Lung microvascular endothelial cell (primary cell): Measurements from ENCODE around the gene DMXL1. TPM values are rescaled to one million over a fixed set of nuclear protein-coding genes. Genes with fewer than 3 reads are reported as not detected.
"Not testable (repeated sequence)": the region's sequence is repeated elsewhere in the genome, so short reads cannot be mapped to it uniquely, and the experiment has no call there.

Source experiments
- DNase-seq, 2 donors: peaks; one replicate each; pipeline versions ENCODE4 v3.0.0 to v3.0.0-alpha.2; 2010; ENCODE audit warnings: low read depth in 2 of 2
- total RNA-seq: library from RNA; depleted of rRNA; stranded (reverse); fragments of >200 nt; gene quantifications from 2 replicates; pipeline ENCODE4 v1.2.1, GENCODE V29; 2014

Gene DMXL1
- total RNA-seq, 1 donor from 2014 or later, result 21.8 TPM

DNA sequence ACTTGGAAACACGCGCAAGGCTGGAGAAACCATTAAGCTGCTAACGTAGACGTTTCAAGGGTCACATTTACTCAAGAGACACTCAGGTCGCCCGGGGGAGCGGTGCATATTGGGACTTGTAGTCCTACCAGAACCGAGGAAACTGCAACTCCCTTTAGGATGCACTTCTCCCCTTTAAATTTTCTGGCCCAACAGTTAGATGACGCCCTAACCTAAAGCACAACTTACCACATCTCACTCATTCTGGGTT is 384 bp upstream of the DMXL1 start:
- no peak for DNase-seq

DNA sequence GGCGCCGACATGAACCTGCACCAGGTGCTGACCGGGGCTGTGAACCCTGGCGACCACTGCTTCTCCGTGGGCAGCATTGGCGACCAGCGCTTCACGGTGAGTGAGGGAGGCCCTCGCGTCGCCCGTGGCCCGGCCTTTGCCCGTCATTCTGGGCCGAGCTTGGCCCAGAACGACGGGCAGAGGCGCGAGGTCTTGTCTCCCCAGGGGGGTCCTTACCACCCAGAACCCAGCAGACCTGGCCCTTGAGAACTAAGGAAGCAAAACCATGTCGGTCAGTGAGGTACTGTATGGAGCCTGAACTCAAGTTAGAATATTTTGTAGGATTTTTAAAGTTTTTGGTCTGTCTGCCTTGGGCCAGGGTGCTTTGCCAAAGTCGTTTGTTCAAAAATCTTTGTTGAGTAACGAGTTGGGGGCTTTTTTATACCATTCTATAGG is 691 bp downstream of the DMXL1 start:
- DNase-seq, result no peak

DNA sequence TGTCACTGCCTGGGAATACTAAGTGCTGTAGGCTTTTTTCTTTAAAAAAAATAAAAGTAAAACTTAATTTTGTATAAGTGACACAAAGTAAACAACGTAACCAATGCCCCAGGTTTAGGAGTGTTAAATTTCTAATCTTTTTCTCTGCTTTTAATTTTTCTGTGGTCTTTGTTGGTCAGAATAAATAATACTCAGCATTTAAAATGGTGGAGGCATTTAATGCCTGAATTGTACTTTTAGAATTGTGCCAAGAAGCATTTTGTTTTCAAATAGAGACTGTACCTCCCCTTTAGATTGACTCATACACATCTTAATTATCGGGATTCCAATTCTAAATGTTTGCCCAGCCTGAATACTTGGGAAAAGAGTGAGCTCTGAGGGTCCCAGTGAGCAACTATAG is 1.6 kb downstream of the DMXL1 start:
- DNase-seq, result no peak

DNA sequence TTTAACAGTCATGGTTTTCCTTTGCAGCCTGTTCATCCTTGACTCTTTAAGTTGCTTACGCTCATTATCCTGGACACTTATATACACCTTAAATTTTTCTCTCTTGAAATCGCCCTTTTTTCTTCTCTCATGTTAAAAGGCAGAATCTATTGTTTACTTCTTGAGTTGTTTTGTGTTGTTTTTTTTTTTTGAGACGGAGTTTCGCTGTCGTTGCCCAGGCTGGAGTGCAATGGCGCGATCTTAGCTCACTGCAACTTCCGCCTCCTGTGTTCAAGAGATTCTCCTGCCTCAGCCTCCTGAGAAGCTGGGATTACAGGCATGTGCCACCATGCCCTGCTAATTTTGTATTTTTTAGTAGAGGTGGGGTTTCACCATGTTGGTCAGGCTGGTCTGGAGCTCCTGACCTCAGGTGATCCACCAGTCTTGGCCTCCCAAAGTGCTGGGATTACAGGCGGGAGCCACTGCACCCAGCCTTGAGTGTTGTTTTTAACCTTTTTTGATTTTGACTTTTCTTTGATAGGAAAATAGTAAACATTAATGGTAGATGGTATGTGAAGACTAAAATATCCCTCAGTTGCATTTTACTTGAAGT is 3.0 kb downstream of the DMXL1 start:
- not testable (repeated sequence) for DNase-seq

DNA sequence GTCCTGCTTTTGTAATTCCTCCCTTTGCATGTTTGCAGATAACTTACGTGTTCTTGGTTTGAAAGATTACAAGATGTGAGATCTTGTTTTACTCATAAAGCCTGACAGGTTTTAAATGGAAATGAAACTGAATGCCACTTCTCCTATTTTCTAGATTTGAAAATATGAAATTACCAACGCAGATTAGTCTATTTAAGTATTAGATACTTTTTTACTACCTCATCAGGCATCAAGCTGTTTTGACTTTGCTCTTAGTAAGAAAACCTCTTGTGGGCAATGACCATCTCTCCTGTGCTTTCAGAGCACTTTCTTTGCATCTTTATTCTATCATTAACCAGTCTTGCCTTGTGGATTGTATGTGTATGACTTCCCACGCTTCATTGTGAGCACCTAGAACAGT is 3.5 kb downstream of the DMXL1 start:
- DNase-seq, result no peak

DNA sequence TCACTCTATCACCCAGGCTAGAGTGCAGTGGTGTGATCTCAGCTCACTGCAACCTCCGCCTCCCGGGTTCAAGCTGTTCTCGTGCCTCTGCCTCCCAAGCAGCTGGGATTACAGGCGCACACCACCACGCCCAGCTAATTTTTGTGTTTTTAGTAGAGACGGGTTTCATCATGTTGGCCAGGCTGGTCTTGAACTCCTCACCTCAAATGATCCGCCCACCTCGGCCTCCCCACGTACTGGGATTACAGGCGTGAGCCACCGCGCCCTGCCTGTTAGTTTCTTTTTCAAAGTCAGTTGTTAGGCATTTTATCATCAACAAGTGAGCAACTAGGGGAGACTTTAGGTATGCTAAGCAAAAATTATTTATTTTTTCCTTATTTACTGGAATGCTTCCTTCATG is 4.4 kb downstream of the DMXL1 start:
- not testable (repeated sequence) for DNase-seq

DNA sequence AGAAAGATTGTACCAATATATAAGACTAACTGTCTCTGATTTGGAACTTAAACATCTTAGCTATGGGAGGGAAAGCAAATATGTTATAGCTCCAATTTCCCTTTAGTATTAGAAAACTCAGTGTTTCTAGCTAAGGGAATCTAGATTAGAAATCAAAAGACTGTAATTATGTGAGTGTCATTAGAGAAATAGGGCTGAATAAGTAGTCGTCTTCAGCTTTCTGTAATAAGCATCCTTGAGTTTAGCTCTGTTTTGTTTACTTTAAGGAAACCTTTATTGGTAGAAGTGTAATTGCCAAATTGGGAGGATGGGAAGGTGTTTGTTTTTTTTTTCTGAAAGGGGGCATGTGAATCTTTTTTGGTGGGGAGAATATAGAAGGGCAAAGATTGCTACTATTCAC is 5.2 kb downstream of the DMXL1 start:
- DNase-seq, result no peak

DNA sequence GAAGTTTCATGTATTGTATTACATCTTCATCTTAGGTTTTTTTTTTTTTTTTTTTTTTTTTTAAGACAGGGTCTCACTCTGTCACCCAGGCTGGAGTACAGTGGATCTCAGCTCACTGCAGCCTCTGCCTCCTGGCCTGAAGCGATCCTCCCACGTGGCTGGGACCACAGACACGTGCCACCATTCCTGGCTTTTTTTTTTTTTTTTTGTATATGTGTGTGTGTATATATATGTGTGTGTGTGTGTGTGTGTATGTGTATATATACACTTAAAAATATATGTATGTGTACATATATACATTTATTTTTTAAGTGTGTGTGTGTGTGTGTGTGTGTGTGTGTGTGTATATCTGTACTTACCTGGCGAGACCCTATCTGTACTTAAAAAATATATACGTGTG is 6.6 kb downstream of the DMXL1 start:
- no peak for DNase-seq

DNA sequence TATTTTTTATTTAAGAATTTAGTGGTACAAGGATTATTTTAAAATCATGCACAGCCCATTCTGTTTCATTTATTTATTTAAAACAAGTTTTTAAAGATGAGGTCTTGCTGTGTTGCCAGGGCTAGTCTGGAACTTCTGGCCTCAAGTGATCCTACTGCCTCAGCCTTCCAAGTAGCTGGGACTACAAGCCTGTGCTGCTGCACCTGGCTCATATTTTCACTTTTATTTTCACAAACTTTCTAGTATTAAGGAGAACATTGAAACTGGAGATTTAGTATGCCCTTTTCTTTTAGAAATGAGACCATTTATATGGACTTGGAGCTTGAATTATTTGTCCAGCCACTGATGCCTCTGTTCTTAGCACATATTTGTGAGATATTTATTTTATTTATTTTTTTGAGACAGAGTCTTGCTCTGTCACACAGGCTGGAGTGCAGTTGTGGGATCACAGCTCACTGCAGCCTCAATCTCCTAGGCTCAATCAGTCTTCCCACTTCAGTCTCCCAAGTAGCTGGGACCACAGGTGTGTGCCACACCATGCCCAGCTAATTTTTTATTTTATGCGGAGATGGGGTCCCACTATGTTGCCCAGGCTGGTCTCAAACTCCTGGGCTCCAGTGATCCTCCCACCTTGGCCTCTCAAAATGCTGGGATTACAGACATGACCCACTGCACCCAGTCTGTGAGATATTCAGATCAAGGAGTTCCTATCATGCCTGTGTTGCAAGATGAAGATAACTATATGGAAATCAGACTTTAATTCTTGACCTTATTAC is 7.4 kb downstream of the DMXL1 start:
- DNase-seq, result no peak

DNA sequence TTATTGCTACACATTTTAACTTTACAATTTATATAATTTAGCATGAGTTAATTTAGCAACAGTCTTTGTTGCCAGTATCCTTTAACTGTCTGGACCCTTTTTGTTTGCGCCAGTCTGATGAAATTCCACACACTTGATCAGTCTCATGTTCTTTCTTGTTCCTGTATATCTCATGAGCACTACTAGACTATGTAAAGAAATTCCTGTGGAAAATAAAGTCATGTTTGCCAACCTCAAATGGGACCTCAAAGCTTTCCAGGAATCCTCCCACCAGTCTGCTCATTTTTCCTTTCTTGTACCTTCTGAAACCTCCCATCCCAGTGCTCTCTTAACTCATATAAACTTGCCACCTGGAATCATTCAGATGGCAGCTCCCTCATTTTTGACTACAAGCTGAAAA is 8.0 kb downstream of the DMXL1 start:
- no peak for DNase-seq

DNA sequence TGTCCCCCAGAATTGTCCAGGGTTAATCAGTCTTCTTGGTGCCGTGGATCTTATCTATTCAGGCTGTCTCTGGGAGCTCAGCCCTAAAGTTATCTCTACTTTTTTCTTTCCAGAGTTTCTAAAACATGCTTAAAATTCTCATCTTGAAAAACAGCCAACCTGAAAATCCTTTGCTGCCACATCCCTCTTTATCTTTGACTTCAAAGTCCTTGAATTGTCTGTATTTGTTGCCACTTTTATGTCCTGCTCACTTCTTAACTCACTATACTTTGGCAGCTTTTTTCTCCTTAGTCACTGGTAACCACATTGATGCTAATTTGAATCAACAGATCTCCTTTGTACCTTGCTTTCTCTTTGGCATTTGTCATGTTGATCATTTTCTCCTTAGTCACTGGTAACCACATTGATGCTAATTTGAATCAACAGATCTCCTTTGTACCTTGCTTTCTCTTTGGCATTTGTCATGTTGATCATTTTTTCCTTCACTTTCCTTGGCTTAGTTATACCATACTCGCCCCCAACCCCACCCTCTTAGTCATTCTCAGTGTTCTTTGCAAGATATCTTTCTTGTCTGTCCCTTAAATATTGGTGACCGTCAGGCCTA is 8.5 kb downstream of the DMXL1 start:
- no peak for DNase-seq

DNA sequence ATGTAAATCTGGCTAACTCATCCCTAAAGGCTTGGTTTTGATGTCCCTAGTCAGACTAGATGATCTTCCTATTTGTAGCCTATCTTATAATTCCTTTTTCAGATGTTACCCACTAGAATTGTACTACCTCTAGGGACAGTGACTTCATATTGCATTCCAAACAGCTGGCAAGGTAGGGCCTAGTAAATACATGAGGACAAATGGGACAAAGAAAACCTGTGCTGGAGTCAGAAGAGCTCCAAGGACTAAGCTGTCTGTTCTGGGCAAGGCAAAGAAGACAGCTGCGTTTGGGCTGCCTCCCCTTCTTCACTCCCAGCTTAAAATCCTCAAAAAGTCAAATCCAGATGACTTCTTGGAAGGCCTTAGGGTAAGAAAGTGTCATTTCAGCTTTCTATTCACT is 10.0 kb downstream of the DMXL1 start:
- no peak for DNase-seq

DNA sequence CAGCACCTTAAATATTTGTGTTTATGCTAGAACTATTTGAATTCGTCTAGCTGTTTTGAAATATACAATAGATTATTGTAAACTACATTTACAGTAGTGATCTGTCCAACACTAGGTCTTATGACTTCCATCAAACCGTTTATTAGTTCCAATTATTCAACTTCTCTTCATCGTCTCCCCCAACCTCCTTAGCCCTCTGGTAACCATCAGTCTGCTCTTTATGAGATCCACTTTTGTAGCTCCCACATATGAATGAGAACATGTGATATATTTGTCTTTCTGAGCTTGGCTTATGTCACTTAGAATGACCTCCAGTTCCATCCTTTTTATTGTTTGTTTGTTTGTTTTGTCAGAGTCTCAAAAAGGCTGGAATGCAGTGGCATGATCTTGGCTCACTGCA is 11.8 kb downstream of the DMXL1 start:
- DNase-seq, result no peak

DNA sequence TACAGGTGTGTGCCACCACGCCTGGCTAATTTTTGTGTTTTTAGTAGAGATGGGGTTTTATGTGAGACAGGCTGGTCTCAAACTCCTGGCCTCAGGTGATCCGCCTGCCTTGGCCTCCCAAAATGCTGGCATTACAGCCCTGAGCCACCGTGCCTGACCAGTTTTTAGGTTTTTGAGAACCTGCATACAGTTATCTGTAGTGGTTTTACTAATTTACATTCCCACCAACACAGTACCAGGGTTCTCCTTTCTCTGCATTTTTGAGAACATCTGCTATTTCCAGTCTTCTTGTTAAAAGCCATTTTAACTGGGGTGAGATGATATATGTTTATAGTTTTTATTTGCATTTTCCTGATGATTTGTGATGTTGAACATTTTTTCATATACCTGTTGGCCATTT is 12.8 kb downstream of the DMXL1 start:
- DNase-seq, result no peak

DNA sequence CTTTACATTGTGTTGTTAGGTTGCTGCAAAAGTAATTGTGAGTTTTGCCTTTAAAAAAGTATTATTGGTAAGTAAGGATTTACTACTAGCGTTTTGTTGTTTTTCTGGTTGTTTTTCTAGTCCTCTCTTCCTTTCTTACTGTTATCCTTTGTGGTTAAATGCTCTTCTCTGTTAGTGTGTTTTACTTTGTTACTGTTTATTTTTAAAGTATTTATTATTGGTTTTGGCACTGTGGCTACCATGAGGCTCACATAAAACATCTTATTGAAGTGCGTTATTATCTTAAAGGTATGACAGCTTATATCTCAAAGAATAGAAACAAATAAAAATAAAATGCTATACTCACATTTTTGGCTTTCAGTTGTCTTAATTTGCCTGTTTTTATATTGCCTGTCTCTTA is 17.6 kb downstream of the DMXL1 start:
- DNase-seq, result no peak

DNA sequence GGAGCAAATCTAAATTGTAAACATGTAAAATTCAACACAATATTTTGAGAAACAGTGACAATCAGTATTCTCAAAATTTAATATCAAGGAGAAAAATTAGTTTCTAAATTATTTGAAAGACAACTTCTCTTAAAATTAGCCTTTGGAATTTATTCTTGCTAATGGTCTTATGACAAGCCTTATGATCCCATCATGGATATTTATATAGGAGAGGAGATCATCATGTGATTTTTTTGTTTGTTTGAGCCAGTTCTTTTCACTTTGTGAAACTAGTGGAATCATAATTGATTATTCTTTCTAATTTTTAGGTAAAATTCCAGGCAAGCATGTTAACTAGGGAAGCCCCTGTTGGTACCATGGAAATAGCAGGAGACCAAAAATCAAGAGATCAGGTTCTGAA is 24.7 kb downstream of the DMXL1 start:
- DNase-seq, result no peak

DNA sequence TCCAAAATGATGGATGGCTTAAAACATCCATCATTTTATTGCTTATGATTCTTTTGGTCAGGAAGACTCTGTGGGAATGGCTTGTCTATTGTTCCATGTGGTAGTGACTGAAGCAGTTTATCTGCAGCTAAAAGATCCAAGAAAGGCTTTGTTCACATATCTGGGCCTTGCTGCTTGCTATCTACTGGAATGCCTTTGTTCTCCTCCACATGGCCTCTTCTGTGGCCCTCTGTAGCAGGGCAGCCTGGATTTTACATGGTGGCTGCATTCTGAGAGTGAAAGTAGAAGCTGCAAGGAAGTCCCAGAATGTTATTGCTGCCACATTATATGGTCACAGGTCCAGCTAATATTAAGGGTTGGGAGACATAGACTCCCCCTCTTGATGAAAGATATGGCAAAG is 35.1 kb downstream of the DMXL1 start:
- no peak for DNase-seq

DNA sequence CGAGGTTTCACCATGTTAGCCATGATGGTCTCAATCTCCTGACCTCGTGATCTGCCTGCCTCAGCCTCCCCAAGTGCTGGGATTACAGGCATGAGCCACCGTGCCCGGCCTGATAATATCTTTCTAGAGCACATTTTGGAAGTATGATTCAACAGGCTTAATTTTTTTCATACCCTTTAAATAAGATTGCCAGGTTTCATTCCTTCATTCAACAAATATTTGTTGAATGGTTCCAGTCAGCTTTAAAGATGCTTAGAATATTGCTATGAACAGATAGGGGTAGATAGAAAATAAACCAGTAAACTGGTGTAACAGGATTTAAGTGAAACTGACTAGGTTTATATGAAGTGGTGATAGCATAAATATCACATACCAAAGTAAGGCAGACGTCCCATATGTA is 41.3 kb downstream of the DMXL1 start:
- DNase-seq, result no peak

DNA sequence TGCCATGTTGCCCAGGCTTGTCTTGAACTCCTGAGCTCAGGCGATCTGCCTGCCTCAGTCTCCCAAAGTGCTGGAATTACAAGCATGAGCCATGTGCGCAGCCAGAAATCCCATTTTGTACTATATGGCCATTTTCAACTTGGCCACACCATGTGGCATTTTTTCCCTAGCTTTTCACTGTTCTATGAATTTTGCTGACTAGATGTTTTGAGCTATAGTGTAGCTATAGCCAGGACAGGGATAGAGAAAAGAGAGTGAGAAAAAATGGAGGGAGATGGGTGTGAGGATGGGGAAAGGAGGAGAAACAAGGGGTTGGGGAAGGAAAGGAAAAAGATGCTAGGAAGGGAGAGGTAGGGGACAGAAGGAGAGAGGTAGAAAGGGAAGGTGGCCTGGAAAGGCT is 46.4 kb downstream of the DMXL1 start:
- DNase-seq, result no peak

DNA sequence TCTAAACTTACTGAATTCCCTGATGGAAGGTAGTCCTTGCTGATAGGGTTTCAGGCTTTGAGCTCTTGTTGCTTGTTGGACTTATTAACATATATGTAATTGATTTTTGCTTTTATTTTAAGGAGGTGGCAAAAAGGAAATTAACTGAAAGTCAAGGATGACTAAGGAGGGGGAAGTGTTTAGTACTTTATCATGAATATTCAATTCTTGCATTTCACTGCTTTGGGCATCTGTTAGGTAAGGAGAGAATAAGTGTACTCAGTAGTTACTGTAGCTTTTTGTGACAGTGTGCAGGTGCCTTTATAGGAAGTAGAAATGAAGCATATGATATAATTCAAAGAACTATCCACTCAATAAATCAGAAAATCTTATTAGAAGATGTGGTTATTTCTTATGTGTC is 47.1 kb downstream of the DMXL1 start:
- DNase-seq, result no peak

DNA sequence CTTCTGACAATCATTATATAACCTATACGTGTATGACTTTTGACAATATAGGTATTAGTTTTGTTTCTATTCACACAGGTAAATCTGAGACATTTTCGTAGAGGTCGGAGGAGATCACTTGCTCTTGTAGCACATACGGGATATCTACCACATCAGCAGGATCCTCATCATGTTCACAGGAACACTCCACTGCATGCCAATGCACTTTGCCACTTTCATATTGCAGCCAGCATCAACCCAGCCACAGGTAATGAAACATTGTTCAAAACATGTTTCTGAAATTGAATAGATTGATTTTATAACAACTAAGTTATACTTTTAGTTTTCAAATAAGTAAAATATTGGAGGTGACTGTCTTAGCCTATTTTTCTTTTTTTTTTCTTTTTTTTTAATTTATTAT is 50.0 kb downstream of the DMXL1 start:
- DNase-seq, result no peak

DNA sequence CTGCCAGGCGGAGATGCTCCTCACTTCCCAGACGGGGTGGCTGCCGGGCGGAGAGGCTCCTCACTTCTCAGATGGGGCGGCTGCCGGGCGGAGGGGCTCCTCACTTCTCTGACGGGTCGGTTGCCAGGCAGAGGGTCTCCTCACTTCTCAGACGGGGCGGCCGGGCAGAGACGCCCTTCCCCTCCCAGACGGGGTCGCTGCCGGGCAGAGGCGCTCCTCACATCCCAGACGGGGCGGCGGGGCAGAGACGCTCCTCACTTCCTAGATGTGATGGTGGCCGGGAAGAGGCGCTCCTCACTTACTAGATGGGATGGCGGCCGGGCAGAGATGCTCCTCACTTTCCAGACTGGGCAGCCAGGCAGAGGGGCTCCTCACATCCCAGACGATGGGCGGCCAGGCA is 51.6 kb downstream of the DMXL1 start:
- not testable (repeated sequence) for DNase-seq

DNA sequence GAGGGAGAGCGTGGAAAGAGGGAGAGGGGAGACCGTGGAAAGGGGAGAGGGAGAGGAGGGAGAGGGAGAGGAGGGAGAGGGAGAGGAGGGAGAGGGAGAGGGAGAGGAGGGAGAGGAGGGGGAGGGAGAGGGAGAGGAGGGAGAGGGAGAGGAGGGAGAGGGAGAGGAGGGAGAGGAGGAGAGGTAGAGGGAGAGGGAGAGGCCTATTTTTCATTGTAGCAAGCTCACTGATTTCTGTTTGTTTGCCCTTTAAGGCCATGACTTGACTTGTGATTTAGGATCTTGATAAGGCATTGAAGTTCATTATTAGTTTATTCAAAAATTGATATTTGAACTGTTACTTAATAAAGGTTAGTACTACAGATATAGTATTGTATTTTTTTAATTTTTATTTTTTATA is 52.4 kb downstream of the DMXL1 start:
- no peak for DNase-seq

DNA sequence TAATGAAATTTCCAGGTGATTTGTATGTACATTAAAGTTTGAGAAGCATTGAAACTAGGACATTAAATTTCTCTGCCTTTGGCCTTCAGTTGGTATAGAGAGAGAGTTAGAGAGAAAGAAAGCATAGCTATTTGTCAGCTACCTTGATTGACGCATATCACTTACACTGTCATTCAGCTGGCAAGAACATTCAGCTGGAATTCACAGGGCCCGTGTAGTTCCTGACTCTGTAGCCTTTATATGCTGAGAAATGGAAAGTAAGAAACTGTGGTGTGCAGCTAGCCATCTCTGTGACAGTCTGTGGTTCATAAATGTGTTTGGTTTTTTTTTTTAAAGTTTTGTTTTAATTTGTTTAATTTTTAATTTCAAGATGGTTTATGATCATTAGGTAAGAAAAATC is 58.9 kb downstream of the DMXL1 start:
- no peak for DNase-seq
